ENCODE data around the gene LIF.

The LIF gene

GRCh38 chr22:30247974-30248373 lies 1.4 kb upstream of the LIF start:
- no peak for DNase-seq (ENCODE audit: low spot score)
- ChIA-PET CTCF (no interaction called here), POLR2A (ENCODE audit: low non-redundant PET) (no interaction called here)
- no peak overlapping the region for H3K27ac ChIP-seq
- TF ChIP-seq, protein P1, sequence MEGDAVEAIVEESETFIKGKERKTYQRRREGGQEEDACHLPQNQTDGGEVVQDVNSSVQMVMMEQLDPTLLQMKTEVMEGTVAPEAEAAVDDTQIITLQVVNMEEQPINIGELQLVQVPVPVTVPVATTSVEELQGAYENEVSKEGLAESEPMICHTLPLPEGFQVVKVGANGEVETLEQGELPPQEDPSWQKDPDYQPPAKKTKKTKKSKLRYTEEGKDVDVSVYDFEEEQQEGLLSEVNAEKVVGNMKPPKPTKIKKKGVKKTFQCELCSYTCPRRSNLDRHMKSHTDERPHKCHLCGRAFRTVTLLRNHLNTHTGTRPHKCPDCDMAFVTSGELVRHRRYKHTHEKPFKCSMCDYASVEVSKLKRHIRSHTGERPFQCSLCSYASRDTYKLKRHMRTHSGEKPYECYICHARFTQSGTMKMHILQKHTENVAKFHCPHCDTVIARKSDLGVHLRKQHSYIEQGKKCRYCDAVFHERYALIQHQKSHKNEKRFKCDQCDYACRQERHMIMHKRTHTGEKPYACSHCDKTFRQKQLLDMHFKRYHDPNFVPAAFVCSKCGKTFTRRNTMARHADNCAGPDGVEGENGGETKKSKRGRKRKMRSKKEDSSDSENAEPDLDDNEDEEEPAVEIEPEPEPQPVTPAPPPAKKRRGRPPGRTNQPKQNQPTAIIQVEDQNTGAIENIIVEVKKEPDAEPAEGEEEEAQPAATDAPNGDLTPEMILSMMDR (conservative IDR thresholded peaks at IDR 0.05; ENCODE audit: low read depth), result no peak

GRCh38 chr22:30247561-30247960 lies 1.0 kb upstream of the LIF start:
- POLR2A ChIA-PET (ENCODE audit: low non-redundant PET), result no interaction called here
- H3K27ac ChIP-seq, result no peak overlapping the region
- CTCF ChIA-PET, result no interaction called here
- no peak for DNase-seq (ENCODE audit: low spot score)
- TF ChIP-seq, protein P1 (conservative IDR thresholded peaks at IDR 0.05; ENCODE audit: low read depth), result no peak

- ChIA-PET CTCF (no interaction called here), POLR2A (ENCODE audit: low non-redundant PET) (no interaction called here)
- H3K27ac ChIP-seq, result peak overlapping the region; percentile 41; the same call in 1 of the 2 replicates
- DNase-seq (ENCODE audit: low spot score), result peak; percentile 53
- TF ChIP-seq, protein P1 (conservative IDR thresholded peaks at IDR 0.05; ENCODE audit: low read depth), result no peak
Measured at GRCh38 chr22:30246814-30247376, 336 bp upstream of the LIF start.

DNA sequence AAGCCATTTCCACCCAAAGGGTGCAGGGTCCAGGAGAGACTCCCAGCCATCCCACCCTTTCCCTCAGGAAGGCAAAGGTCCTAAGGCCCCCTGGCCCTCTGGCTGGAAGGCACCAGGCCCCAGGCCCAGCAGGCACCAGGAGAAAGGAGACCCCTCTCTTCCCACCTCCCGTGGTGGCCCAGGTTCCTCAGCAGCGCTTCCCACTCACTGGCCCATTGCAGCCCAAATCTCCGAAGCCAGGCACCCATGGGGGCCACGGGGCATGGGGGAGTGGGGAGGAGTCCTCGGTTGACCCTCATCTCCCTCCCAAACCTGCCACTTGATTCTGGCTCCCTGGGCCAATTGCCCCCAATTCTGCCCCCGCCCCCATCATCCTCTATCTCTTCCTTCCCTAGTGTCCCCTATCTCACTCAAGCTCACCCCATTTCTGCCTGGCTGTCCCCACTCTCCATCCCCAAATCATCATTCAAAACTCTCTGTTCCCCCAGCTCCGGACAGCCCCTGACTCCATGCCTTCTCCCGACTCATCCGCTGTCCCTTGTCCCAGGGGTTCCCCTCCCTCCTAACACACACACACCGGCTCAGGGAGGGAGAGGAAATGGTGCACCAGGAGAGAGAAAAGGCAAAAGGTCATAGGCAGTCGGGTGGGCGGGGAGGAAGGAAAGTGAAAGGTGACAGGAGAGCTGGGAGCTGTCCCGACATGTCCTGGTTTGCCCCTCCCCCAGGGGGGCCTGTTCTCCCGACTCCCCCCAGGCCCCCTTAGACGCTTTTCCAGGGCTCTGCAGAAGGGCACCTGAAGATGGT lies 1.2 kb downstream of the LIF start:
- CTCF ChIA-PET, result no interaction called here
- H3K27ac ChIP-seq, result peak overlapping the region; percentile 41; the same call in 1 of the 2 replicates
- POLR2A ChIA-PET (ENCODE audit: low non-redundant PET), result no interaction called here
- TF ChIP-seq, protein P1 (conservative IDR thresholded peaks at IDR 0.05; ENCODE audit: low read depth), result no peak
- no peak for DNase-seq (ENCODE audit: low spot score)

DNA sequence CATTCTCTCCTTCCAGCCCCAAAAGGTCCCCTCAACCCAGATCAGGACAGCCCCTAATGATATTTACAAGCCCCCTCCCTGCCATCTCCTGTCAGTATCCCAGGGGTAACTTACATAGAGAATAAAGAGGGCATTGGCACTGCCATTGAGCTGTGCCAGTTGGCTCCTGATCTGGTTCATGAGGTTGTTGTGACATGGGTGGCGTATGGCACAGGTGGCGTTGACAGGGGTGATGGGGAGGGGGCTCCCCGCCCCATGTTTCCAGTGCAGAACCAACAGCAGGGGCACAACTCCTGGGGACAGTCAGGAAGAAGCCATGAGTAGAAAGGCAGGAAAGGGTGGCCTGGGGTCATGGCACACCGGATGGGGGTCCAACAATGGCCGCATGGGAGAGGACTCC lies 1.9 kb downstream of the LIF start:
- POLR2A ChIA-PET (ENCODE audit: low non-redundant PET), result no interaction called here
- no peak overlapping the region for H3K27ac ChIP-seq
- TF ChIP-seq, protein P1 (conservative IDR thresholded peaks at IDR 0.05; ENCODE audit: low read depth), result no peak
- CTCF ChIA-PET, result no interaction called here
- no peak for DNase-seq (ENCODE audit: low spot score)

DNA sequence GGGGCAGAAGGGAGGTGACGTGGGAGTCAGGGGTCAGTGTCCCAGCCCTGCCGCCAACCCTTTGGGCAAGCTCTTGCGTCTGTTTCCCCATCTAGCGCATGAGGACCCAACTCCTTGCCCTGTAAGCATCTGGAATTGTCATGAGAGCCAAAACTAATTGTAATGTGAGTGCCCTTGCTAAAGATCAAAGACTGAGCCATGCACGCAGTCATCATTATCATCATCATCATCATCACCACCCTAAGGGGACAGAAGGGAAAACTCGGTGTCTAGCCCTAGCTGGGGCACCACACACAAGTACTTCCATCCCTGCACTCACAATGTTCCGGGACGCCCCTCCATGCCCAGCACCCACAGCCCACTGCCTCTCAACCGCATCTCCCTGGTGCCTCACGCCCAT lies 2.5 kb downstream of the LIF start:
- DNase-seq (ENCODE audit: low spot score), result no peak
- ChIA-PET CTCF (no interaction called here), POLR2A (ENCODE audit: low non-redundant PET) (no interaction called here)
- H3K27ac ChIP-seq, result no peak overlapping the region
- TF ChIP-seq, protein P1 (conservative IDR thresholded peaks at IDR 0.05; ENCODE audit: low read depth), result no peak
